Measurements from ENCODE around the gene MYMX.

GRCh38 chr6:44177691-44178423 lies 38.9 kb upstream of the MYMX start:
- TF ChIP-seq CTCF (conservative IDR thresholded peaks at IDR 0.05; ENCODE audit: low read depth, low read length): no peak
- TF ChIP-seq EZH2 (IDR thresholded peaks at IDR 0.05; ENCODE audit: borderline replicate concordance, low read depth, low read length, poor library complexity, severe bottlenecking): no peak

Data from A673 (cell line).